ENCODE results near the gene BTNL2. TPM values are rescaled to one million over a fixed set of nuclear protein-coding genes. Genes with fewer than 3 reads are reported as not detected.
"Not testable (repeated sequence)": the region's sequence is repeated elsewhere in the genome, so short reads cannot be mapped to it uniquely, and the experiment has no call there.

The BTNL2 gene
- total RNA-seq, 4 donors from 2014 or later: not detected

- DNase-seq: no peak
- no peak overlapping the region for H3K27ac ChIP-seq
- H3K9me3 ChIP-seq: no peaks in the 10 kb centered on the region
- intact Hi-C loops (cut with DNase I; ENCODE audit: low total_unique reads): no loop called here
- H3K4me3 ChIP-seq: no peak overlapping the region
- no peaks in the 10 kb centered on the region for H3K4me1 ChIP-seq
- H3K36me3 ChIP-seq: no peaks in the 10 kb centered on the region
- no peaks in the 10 kb centered on the region for H3K27me3 ChIP-seq
- TF ChIP-seq CTCF (IDR thresholded peaks at IDR 0.05): no peak
- no peak for TF ChIP-seq POLR2A (IDR thresholded peaks at IDR 0.05)
Measured at GRCh38 chr6:32370505-32370904, 36.5 kb downstream of the BTNL2 start.

DNA sequence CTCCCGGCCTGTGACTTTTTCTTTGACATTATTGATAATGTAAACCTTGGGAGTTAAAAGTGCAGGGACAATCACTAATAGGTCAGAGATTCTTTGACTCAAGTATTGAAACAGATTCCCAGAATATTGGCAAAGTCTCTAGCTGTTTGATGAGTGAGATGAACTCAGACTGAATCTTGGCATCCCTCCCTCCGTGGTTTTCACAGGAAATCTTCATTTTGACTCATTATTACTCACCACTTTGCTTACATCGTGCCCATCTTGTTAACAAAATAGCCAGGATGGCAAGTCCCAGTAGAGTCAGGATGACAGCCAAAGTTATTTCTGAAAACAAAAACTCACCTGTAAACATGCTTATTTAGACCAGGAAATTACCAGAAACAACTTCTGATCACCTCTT lies 37.3 kb downstream of the BTNL2 start:
- no peak overlapping the region for H3K27ac ChIP-seq

DNA sequence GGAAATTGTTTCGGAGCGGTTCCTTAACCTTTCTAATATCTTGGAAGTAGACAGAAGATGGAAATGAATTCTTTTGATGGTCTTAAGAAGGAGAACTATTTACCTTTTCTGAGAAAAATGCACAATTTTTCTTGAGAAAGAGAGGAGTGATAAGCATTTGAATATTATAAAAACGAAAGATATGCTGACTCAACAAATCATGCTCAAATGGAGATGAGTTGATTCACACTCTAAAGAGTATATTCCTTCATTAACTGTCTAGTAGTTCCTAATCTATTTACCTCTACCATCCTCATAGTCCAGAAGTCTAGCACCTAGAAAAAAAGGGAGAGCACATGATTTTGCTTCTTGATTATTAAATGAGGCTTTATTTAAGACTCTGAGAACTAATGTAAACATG lies 39.3 kb downstream of the BTNL2 start:
- DNase-seq: no peak
- H3K9me3 ChIP-seq: no peaks in the 10 kb centered on the region
- H3K27me3 ChIP-seq: no peaks in the 10 kb centered on the region
- no peak overlapping the region for H3K27ac ChIP-seq
- TF ChIP-seq CTCF (IDR thresholded peaks at IDR 0.05) (no peak), POLR2A (IDR thresholded peaks at IDR 0.05) (no peak)
- intact Hi-C loops (cut with DNase I; ENCODE audit: low total_unique reads): no loop called here
- H3K4me1 ChIP-seq: no peaks in the 10 kb centered on the region
- H3K4me3 ChIP-seq: no peak overlapping the region
- no peaks in the 10 kb centered on the region for H3K36me3 ChIP-seq

More for the DNA sequence above, 37.3 kb downstream of the BTNL2 start:
- Histone ChIP-seq H3K4me1 (no peaks in the 10 kb centered on the region), H3K9me3 (no peaks in the 10 kb centered on the region), H3K4me3 (no peak overlapping the region), H3K27me3 (no peaks in the 10 kb centered on the region), H3K36me3 (no peaks in the 10 kb centered on the region)
- intact Hi-C loops (cut with DNase I; ENCODE audit: low total_unique reads): no loop called here
- no peak for DNase-seq
- TF ChIP-seq POLR2A (IDR thresholded peaks at IDR 0.05) (no peak), CTCF (IDR thresholded peaks at IDR 0.05) (no peak)

- H3K4me1 ChIP-seq; DNase-seq; H3K27me3 ChIP-seq; intact Hi-C loops (cut with DNase I; ENCODE audit: low total_unique reads); H3K9me3 ChIP-seq; H3K4me3 ChIP-seq; H3K27ac ChIP-seq; H3K36me3 ChIP-seq: not testable (repeated sequence)
Measured at GRCh38 chr6:32359225-32359624, 47.8 kb downstream of the BTNL2 start.

DNA sequence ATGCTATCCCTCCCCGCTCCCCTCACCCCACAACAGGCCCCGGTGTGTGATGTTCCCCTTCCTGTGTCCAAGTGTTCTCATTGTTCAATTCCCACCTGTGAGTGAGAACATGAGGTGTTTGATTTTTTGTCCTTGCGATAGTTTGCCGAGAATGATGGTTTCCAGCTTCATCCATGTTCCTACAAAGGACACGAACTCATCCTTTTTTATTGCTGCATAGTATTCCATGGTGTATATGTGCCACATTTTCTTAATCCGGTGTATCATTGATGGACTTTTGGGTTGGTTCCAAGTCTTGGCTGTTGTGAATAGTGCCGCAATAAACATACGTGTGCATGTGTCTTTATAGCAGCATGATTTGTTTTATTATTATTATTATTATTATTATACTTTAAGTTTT lies 48.4 kb downstream of the BTNL2 start:
- not testable (repeated sequence) for H3K27ac ChIP-seq

DNA sequence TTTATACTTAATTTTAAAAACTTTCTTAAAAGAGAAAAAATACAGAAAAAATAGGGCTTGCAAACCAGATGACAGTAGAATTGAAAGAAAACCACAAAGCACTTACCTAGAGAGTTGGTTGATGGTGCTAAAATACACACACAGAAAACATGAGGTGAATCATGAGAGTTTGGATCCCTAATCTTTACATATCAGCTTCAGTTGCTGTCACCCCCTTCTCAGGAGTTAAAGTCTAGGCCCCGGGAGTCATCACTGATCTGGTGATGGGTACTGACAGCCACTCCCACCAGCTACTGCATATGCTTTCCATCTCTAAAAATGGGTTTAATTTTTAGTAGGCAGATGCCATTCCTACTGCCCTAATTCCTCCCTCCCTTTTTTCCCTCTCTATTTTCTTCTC lies 52.0 kb downstream of the BTNL2 start:
- no peak for DNase-seq
- no peak overlapping the region for H3K4me3 ChIP-seq
- H3K27me3 ChIP-seq: no peaks in the 10 kb centered on the region
- intact Hi-C loops (cut with DNase I; ENCODE audit: low total_unique reads): no loop called here
- no peak overlapping the region for H3K27ac ChIP-seq
- H3K36me3 ChIP-seq: no peaks in the 10 kb centered on the region
- H3K9me3 ChIP-seq: no peaks in the 10 kb centered on the region
- TF ChIP-seq POLR2A (IDR thresholded peaks at IDR 0.05) (no peak), CTCF (IDR thresholded peaks at IDR 0.05) (no peak)
- no peaks in the 10 kb centered on the region for H3K4me1 ChIP-seq

More for the DNA sequence above, 48.4 kb downstream of the BTNL2 start:
- H3K27me3 ChIP-seq; DNase-seq; H3K4me3 ChIP-seq; intact Hi-C loops (cut with DNase I; ENCODE audit: low total_unique reads); H3K36me3 ChIP-seq; H3K4me1 ChIP-seq; H3K9me3 ChIP-seq: not testable (repeated sequence)
